Peyer's patch (tissue), 4 donors: ENCODE data around the gene AIG1.

ENCODE experiments used
- CTCF ChIP-seq, 6 experiments: fragments of 450-650 bp in 4 of 6; fragments of 200-600 bp in 2 of 6; sonication (generic) in 1 of 6; IDR thresholded peaks; one replicate each; pipeline ENCODE4 v1.5.1; 2017 to 2019; ENCODE audit warnings: antibody characterized with exemption in 6 of 6, mild to moderate bottlenecking in 3 of 6, moderate library complexity in 1 of 6
- POLR2A ChIP-seq, 2 donors: fragments of 450-650 bp; IDR thresholded peaks; one replicate each; pipeline ENCODE4 v1.5.1; 2017; ENCODE audit warnings: antibody characterized with exemption in 2 of 2, mild to moderate bottlenecking in 2 of 2, moderate library complexity in 2 of 2

- TF ChIP-seq POLR2A (IDR thresholded peaks at IDR 0.05) (no peak), CTCF (IDR thresholded peaks at IDR 0.05) (no peak)
Measured at GRCh38 chr6:143163621-143164020, 102.9 kb downstream of the AIG1 start.
